ENCODE results near the gene ANKRD60.

The ANKRD60 gene

GRCh38 chr20:58254890-58255289, 26.4 kb upstream of the ANKRD60 start:
- TF ChIP-seq CTCF (IDR thresholded peaks at IDR 0.05; ENCODE audit: borderline replicate concordance, insufficient read depth, low read depth, low read length) = no peak
- no peak overlapping the region for H3K4me3 ChIP-seq (ENCODE audit: low read depth, low read length)

DNA sequence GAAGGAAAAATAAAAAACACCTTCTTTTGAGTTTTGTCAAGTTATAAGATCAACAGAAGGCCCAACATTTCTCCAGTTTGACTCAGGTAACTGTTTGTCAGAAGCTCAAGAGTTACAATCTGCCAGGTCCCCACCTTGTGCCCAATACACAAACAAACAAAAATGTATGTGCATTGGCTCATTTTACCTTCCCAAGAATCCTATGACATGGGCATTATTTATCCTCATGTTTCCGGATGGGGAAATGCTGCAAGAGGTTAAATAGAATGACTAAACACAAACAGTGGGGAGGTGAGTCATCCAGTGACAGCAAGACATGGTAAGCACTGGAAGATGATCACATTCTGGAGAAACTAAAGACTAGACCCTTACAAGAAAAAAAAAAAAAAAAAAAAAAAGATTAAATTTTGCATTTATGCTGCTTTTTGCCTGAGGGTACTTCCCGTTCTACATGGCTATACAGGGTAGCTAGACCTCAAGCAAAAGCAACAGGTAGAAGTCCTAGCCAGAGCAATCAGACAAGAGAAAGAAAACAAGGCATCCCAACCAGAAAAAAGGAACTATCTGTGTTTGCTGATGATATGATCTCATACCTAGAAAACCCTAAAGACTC, 23.6 kb upstream of the ANKRD60 start:
- no peak for TF ChIP-seq CTCF (IDR thresholded peaks at IDR 0.05; ENCODE audit: borderline replicate concordance, insufficient read depth, low read depth, low read length)
- no peak overlapping the region for H3K4me3 ChIP-seq (ENCODE audit: low read depth, low read length)

GRCh38 chr20:58251348-58251978, 23.0 kb upstream of the ANKRD60 start:
- no peak overlapping the region for H3K4me3 ChIP-seq (ENCODE audit: low read depth, low read length)
- no peak for TF ChIP-seq CTCF (IDR thresholded peaks at IDR 0.05; ENCODE audit: borderline replicate concordance, insufficient read depth, low read depth, low read length)

GRCh38 chr20:58246346-58246745, 17.9 kb upstream of the ANKRD60 start:
- TF ChIP-seq CTCF (IDR thresholded peaks at IDR 0.05; ENCODE audit: borderline replicate concordance, insufficient read depth, low read depth, low read length) = no peak; the same call in 1 of the 2 replicates
- H3K4me3 ChIP-seq (ENCODE audit: low read depth, low read length) = no peak overlapping the region

DNA sequence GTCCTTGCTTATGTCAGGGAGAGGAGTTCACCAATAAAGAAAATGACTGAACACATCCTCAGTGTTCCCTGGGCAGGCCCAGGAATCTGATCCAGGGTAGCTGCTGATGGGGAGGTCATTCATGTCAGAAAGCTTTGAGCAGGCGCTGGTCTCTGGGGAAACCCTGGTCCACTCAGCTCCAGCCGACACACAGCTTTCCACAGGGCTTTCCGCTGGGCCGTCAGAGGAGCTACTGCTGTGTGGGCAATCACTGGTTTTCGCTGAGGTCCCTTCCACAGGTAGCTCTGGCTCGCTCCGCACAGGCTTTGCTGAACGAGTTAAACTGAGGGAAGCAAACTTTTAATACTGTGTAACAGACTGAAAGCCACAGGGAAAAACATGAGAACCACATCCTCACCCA, 17.5 kb upstream of the ANKRD60 start:
- TF ChIP-seq CTCF (IDR thresholded peaks at IDR 0.05; ENCODE audit: borderline replicate concordance, insufficient read depth, low read depth, low read length) = no peak
- no peak overlapping the region for H3K4me3 ChIP-seq (ENCODE audit: low read depth, low read length)

DNA sequence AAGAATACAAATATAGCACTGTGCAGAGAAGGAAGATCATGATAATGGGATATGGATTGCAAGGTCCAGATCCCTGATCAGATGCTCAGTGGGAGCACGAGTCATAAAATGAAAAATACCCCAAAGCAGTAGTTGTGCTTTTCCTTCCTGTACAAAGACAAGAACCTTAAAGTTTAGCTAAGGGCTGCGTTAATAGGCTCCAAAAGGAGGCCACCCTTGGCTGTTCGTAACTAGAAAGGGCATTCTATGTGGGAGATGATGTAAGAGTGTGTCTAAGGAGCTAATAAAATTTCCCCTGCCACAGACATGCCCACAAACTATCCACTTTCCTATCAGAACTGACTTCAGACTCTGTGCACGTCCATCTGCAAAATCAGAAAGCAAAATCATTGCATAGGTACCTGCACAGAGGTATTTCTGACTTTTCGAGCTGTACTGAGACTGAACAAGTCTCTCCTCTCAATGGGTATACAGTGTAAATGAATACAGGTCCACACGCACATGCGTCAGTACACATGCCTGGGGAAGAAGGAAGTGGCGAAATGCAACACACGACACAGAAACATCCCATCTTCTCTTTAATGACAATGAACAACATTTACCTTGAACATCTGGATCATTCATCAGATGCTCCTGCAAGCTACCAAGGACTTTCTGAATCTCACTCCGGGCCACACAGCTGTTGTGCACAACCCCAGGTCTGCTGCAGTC, 16.9 kb upstream of the ANKRD60 start:
- no peak for TF ChIP-seq CTCF (IDR thresholded peaks at IDR 0.05; ENCODE audit: borderline replicate concordance, insufficient read depth, low read depth, low read length)
- no peak overlapping the region for H3K4me3 ChIP-seq (ENCODE audit: low read depth, low read length)
